ENCODE measurements around the gene METAP2. TPM values are rescaled to one million over a fixed set of nuclear protein-coding genes. Genes with fewer than 3 reads are reported as not detected.

Gene METAP2
- total and polyA plus RNA-seq, 2 experiments from 2014 or later = 111 to 159 TPM

DNA sequence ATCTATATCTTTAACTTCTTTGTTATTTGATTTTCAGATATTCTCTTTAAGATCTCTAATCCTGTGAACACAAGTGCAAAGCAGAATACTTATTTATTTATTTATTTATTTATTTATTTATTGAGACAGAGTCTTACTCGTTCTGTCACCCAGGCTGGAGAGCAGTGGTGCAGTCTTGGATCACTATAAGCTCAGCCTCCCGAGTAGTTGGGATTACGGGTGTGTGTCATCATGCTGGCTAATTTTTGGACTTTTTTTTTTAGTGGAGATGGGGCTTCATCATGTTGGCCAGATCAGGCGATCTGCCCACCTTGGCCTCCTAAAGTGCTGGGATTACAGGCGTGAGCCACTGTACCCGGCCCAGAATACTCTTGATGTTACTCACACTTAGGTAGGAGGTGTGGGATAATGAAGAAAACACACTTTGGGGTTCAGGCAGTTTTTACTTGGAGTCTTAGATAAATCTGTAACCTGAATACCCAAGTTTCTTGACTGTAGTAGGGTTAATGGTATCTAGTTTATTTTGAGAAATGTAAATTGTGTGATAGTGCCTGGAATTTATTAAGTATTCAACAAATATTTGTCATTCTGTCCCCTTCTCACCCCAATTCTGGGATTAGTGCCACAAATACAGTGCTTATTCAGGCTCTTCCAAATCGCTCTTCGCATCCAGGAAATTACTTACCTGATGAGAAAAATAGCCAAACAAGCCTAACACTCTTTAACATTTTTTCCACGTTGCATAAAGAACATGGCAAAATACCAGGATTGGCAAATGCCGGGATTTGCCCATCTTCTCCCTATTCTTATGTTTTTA lies 33.0 kb downstream of the METAP2 start:
- TF ChIP-seq POLR2AphosphoS5 (IDR thresholded peaks at IDR 0.05; ENCODE audit: low read depth) (no peak), ZNF114 (CRISPR knock-in tag; IDR thresholded peaks at IDR 0.05) (no peak), STAT1 (IDR thresholded peaks at IDR 0.05; ENCODE audit: unreplicated experiment) (no peak), ZNF331 (CRISPR knock-in tag; IDR thresholded peaks at IDR 0.05; ENCODE audit: low read depth) (no peak), EZH2 (IDR thresholded peaks at IDR 0.05; ENCODE audit: low read depth, unreplicated experiment) (no peak), NANOG (IDR thresholded peaks at IDR 0.05; ENCODE audit: borderline replicate concordance) (no peak), CREB1 (CRISPR knock-in tag; IDR thresholded peaks at IDR 0.05; ENCODE audit: low read depth) (no peak), EZH2phosphoT487 (IDR thresholded peaks at IDR 0.05; ENCODE audit: unreplicated experiment) (no peak), JUNB (IDR thresholded peaks at IDR 0.05; ENCODE audit: unreplicated experiment) (no peak)
- TF ChIP-seq, protein P1, sequence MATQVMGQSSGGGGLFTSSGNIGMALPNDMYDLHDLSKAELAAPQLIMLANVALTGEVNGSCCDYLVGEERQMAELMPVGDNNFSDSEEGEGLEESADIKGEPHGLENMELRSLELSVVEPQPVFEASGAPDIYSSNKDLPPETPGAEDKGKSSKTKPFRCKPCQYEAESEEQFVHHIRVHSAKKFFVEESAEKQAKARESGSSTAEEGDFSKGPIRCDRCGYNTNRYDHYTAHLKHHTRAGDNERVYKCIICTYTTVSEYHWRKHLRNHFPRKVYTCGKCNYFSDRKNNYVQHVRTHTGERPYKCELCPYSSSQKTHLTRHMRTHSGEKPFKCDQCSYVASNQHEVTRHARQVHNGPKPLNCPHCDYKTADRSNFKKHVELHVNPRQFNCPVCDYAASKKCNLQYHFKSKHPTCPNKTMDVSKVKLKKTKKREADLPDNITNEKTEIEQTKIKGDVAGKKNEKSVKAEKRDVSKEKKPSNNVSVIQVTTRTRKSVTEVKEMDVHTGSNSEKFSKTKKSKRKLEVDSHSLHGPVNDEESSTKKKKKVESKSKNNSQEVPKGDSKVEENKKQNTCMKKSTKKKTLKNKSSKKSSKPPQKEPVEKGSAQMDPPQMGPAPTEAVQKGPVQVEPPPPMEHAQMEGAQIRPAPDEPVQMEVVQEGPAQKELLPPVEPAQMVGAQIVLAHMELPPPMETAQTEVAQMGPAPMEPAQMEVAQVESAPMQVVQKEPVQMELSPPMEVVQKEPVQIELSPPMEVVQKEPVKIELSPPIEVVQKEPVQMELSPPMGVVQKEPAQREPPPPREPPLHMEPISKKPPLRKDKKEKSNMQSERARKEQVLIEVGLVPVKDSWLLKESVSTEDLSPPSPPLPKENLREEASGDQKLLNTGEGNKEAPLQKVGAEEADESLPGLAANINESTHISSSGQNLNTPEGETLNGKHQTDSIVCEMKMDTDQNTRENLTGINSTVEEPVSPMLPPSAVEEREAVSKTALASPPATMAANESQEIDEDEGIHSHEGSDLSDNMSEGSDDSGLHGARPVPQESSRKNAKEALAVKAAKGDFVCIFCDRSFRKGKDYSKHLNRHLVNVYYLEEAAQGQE (IDR thresholded peaks at IDR 0.05; ENCODE audit: unreplicated experiment) = no peak
- TF ChIP-seq, protein P2, sequence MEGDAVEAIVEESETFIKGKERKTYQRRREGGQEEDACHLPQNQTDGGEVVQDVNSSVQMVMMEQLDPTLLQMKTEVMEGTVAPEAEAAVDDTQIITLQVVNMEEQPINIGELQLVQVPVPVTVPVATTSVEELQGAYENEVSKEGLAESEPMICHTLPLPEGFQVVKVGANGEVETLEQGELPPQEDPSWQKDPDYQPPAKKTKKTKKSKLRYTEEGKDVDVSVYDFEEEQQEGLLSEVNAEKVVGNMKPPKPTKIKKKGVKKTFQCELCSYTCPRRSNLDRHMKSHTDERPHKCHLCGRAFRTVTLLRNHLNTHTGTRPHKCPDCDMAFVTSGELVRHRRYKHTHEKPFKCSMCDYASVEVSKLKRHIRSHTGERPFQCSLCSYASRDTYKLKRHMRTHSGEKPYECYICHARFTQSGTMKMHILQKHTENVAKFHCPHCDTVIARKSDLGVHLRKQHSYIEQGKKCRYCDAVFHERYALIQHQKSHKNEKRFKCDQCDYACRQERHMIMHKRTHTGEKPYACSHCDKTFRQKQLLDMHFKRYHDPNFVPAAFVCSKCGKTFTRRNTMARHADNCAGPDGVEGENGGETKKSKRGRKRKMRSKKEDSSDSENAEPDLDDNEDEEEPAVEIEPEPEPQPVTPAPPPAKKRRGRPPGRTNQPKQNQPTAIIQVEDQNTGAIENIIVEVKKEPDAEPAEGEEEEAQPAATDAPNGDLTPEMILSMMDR (conservative IDR thresholded peaks at IDR 0.05; ENCODE audit: low read depth in 2 of 2) = no peak
- TF ChIP-seq, protein P3, sequence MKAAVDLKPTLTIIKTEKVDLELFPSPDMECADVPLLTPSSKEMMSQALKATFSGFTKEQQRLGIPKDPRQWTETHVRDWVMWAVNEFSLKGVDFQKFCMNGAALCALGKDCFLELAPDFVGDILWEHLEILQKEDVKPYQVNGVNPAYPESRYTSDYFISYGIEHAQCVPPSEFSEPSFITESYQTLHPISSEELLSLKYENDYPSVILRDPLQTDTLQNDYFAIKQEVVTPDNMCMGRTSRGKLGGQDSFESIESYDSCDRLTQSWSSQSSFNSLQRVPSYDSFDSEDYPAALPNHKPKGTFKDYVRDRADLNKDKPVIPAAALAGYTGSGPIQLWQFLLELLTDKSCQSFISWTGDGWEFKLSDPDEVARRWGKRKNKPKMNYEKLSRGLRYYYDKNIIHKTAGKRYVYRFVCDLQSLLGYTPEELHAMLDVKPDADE (IDR thresholded peaks at IDR 0.05) = no peak
- TF ChIP-seq, protein P4, sequence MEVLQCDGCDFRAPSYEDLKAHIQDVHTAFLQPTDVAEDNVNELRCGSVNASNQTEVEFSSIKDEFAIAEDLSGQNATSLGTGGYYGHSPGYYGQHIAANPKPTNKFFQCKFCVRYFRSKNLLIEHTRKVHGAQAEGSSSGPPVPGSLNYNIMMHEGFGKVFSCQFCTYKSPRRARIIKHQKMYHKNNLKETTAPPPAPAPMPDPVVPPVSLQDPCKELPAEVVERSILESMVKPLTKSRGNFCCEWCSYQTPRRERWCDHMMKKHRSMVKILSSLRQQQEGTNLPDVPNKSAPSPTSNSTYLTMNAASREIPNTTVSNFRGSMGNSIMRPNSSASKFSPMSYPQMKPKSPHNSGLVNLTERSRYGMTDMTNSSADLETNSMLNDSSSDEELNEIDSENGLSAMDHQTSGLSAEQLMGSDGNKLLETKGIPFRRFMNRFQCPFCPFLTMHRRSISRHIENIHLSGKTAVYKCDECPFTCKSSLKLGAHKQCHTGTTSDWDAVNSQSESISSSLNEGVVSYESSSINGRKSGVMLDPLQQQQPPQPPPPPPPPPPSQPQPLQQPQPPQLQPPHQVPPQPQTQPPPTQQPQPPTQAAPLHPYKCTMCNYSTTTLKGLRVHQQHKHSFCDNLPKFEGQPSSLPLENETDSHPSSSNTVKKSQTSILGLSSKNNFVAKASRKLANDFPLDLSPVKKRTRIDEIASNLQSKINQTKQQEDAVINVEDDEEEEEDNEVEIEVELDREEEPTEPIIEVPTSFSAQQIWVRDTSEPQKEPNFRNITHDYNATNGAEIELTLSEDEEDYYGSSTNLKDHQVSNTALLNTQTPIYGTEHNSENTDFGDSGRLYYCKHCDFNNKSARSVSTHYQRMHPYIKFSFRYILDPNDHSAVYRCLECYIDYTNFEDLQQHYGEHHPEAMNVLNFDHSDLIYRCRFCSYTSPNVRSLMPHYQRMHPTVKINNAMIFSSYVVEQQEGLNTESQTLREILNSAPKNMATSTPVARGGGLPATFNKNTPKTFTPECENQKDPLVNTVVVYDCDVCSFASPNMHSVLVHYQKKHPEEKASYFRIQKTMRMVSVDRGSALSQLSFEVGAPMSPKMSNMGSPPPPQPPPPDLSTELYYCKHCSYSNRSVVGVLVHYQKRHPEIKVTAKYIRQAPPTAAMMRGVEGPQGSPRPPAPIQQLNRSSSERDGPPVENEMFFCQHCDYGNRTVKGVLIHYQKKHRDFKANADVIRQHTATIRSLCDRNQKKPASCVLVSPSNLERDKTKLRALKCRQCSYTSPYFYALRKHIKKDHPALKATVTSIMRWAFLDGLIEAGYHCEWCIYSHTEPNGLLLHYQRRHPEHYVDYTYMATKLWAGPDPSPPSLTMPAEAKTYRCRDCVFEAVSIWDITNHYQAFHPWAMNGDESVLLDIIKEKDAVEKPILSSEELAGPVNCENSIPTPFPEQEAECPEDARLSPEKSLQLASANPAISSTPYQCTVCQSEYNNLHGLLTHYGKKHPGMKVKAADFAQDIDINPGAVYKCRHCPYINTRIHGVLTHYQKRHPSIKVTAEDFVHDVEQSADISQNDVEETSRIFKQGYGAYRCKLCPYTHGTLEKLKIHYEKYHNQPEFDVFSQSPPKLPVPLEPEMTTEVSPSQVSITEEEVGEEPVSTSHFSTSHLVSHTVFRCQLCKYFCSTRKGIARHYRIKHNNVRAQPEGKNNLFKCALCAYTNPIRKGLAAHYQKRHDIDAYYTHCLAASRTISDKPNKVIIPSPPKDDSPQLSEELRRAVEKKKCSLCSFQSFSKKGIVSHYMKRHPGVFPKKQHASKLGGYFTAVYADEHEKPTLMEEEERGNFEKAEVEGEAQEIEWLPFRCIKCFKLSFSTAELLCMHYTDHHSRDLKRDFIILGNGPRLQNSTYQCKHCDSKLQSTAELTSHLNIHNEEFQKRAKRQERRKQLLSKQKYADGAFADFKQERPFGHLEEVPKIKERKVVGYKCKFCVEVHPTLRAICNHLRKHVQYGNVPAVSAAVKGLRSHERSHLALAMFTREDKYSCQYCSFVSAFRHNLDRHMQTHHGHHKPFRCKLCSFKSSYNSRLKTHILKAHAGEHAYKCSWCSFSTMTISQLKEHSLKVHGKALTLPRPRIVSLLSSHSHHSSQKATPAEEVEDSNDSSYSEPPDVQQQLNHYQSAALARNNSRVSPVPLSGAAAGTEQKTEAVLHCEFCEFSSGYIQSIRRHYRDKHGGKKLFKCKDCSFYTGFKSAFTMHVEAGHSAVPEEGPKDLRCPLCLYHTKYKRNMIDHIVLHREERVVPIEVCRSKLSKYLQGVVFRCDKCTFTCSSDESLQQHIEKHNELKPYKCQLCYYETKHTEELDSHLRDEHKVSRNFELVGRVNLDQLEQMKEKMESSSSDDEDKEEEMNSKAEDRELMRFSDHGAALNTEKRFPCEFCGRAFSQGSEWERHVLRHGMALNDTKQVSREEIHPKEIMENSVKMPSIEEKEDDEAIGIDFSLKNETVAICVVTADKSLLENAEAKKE (CRISPR knock-in tag; IDR thresholded peaks at IDR 0.05) = no peak
- ATAC-seq = no peak
- Mint-ChIP-seq H3K36me3 (ENCODE audit: low read depth) (peaks cover 77% of the 10 kb centered on the region), H3K4me3 (no peak overlapping the region), H3K27ac (no peak overlapping the region), H3K9me3 (no peaks in the 10 kb centered on the region), H3K4me1 (peaks cover 6% of the 10 kb centered on the region; the same call in 1 of the 3 replicates), H3K27me3 (ENCODE audit: insufficient read depth, low read depth, poor library complexity) (peaks cover 2% of the 10 kb centered on the region)
- no peaks in the 10 kb centered on the region for H3K4me1 ChIP-seq (ENCODE audit: insufficient read depth)
- H3K9me2 ChIP-seq (ENCODE audit: insufficient read depth) = no peaks in the 10 kb centered on the region
- DNase-seq (ENCODE audit: low spot score) = no peak
- H3K4me3 ChIP-seq = no peak overlapping the region
- H4K20me1 ChIP-seq (replicated peaks; ENCODE audit: insufficient read depth) = peaks cover 24% of the 10 kb centered on the region
- peaks cover 32% of the 10 kb centered on the region for H3K79me2 ChIP-seq (replicated peaks; ENCODE audit: insufficient read depth)
- no peak overlapping the region for H2AFZ ChIP-seq
- no peak overlapping the region for H3K4me2 ChIP-seq
- H3K36me3 ChIP-seq (ENCODE audit: insufficient read depth) = peaks cover 24% of the 10 kb centered on the region; the same call in 1 of the 2 replicates
- H3K27me3 ChIP-seq (ENCODE audit: insufficient read depth) = no peaks in the 10 kb centered on the region
- H3F3A ChIP-seq (replicated peaks; ENCODE audit: low read depth) = no peaks in the 10 kb centered on the region
- H3K27ac ChIP-seq (ENCODE audit: low read depth) = 0 out of 2 replicates have a peak overlapping the region, but pooled peaks have one; percentile 2

All from GM23338 (cell line).